ENCODE results near the gene MICAL2.

MICAL2 gene

GRCh38 chr11:12288212-12288930 lies 178.0 kb downstream of the MICAL2 start:
- TF ChIP-seq, protein P1, sequence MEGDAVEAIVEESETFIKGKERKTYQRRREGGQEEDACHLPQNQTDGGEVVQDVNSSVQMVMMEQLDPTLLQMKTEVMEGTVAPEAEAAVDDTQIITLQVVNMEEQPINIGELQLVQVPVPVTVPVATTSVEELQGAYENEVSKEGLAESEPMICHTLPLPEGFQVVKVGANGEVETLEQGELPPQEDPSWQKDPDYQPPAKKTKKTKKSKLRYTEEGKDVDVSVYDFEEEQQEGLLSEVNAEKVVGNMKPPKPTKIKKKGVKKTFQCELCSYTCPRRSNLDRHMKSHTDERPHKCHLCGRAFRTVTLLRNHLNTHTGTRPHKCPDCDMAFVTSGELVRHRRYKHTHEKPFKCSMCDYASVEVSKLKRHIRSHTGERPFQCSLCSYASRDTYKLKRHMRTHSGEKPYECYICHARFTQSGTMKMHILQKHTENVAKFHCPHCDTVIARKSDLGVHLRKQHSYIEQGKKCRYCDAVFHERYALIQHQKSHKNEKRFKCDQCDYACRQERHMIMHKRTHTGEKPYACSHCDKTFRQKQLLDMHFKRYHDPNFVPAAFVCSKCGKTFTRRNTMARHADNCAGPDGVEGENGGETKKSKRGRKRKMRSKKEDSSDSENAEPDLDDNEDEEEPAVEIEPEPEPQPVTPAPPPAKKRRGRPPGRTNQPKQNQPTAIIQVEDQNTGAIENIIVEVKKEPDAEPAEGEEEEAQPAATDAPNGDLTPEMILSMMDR (IDR thresholded peaks at IDR 0.05; ENCODE audit: borderline replicate concordance, insufficient read depth, low read depth, low read length) = peak; percentile 93
- H3K4me3 ChIP-seq (ENCODE audit: low read depth, low read length) = no peak overlapping the region

DNA sequence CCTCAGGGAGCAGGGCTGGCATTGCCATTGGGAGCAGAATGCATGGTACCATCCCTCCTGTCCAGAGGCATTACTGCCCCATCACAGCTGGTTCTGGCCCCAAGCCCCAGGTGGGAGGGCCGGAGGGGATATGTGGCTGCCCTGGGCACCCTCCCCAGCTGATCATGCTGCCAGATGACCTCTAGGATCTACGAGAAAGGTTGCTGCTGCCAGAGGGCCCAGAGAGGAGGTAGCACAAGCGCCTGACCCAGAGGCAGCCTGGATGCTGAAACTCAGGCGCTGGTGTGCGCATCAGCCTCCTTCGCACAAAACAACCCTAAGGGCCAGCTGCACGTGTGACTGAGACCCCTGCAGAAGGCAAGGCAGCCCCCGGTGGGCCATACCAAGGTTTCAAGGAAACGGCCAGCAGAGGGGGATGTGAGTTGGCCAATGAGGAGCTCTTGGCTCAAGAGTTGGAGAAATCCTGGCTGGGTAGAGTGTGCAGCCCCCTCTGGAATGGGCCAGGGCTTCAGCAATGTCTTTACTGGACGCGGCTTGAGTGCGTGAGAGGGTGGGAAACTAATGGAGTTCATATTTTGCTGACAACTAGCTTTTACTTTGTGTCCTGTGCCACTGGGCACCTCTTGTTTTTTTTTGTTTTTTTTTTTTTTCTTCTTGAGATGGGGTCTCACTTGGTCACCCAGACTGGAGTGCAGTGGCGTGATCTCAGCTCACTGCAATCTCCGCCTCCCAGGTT lies 178.7 kb downstream of the MICAL2 start:
- H3K4me3 ChIP-seq (ENCODE audit: low read depth, low read length) = no peak overlapping the region
- TF ChIP-seq, protein P1 (IDR thresholded peaks at IDR 0.05; ENCODE audit: borderline replicate concordance, insufficient read depth, low read depth, low read length) = no peak

GRCh38 chr11:12289667-12290476 lies 179.5 kb downstream of the MICAL2 start:
- no peak overlapping the region for H3K4me3 ChIP-seq (ENCODE audit: low read depth, low read length)
- TF ChIP-seq, protein P1 (IDR thresholded peaks at IDR 0.05; ENCODE audit: borderline replicate concordance, insufficient read depth, low read depth, low read length) = no peak

DNA sequence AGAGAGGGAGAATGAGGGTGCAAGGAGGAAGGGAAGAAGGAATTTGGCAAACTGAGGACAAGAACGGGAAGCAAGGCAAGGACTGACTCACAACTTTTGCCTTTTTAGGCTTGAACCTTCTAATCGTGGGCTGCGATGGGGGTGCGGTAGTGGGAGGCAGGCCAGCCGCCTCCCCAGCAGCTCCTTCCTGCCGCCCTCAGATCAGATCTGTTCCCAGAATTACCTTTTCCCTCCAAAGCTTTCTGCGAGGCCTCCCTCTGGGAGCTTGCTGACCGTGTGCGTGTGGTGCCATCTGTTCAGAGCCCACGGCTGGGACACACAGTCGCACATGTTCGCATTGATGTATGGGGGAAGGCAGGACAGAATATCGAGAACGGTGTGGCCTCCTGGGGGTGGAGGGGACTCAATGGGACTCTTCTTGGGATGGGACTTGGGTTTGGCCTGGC lies 180.1 kb downstream of the MICAL2 start:
- H3K4me3 ChIP-seq (ENCODE audit: low read depth, low read length) = no peak overlapping the region
- TF ChIP-seq, protein P1 (IDR thresholded peaks at IDR 0.05; ENCODE audit: borderline replicate concordance, insufficient read depth, low read depth, low read length) = no peak

DNA sequence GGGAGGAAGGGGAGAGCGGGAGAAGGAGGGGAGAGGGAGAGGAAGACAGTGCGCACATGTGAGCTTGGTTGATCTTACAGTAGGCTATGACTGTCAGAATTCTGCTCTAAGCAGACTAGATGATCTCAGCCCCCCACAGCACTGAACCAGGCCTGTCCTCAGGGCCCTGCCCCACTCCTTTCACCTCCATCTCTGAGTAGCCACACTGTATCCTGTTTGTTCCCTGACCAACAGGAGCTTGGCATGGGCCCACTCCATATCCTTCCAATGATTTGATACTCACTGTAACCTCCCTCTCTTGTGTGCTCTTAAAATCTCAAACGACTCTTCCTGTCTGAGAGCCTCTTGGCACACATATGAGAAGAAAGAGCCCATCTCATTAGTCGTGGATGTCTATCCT lies 180.9 kb downstream of the MICAL2 start:
- TF ChIP-seq, protein P1 (IDR thresholded peaks at IDR 0.05; ENCODE audit: borderline replicate concordance, insufficient read depth, low read depth, low read length) = no peak
- no peak overlapping the region for H3K4me3 ChIP-seq (ENCODE audit: low read depth, low read length)

- TF ChIP-seq, protein P1 (IDR thresholded peaks at IDR 0.05; ENCODE audit: borderline replicate concordance, insufficient read depth, low read depth, low read length) = no peak
- no peak overlapping the region for H3K4me3 ChIP-seq (ENCODE audit: low read depth, low read length)
Measured at GRCh38 chr11:12291766-12292165, 181.4 kb downstream of the MICAL2 start.

Measured in GM12875 (cell line).